Colon (tissue), 2 donors: Measurements from ENCODE around the gene AGAP1.

Experiments used
- FAIRE-seq: peaks from 2 replicates; lab custom pipeline; 2012; peaks lifted over from hg19 to GRCh38; lab: Jason Lieb, UNC
- donor health status: control.
- donor health status: control.

AGAP1 gene

DNA sequence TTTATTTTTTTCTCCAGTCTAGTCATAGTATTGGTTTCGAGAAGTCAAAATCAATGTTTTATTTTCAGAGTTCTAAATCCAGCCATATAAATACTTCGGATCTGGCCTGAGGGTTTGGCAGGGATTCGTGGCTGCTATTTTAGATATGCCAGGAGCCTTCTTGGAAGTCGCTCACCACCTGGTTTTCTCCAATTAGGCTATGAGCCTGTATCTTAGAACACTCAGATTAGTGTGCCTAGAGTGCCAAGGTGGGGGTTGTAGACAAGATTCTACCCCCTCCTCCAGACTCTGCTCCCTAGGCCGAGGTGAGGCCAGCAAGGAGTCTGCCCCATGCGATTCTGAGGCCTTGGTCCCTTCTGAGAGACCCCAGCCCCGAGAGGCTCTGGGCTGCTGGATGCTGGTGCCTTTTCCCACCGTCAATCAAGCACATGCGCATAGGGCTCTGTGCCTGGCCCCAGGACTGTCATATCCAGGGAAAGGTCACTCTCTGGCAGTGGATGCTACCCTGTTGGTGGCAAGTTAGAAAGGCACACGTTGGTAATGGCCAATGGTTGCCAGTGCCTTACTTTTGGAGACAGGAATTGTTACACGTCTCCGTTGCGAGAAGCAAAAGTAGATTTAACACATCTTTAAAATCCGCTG is 197.1 kb downstream of the AGAP1 start:
- FAIRE-seq, result no peak

GRCh38 chr2:235692076-235692475 is 198.2 kb downstream of the AGAP1 start:
- no peak for FAIRE-seq

GRCh38 chr2:235692671-235693171 is 198.9 kb downstream of the AGAP1 start:
- FAIRE-seq, result no peak

- no peak for FAIRE-seq
These were observed 199.4 kb downstream of the AGAP1 start for GRCh38 chr2:235693279-235693678.

GRCh38 chr2:235694721-235695601 is 201.1 kb downstream of the AGAP1 start:
- FAIRE-seq, result no peak

DNA sequence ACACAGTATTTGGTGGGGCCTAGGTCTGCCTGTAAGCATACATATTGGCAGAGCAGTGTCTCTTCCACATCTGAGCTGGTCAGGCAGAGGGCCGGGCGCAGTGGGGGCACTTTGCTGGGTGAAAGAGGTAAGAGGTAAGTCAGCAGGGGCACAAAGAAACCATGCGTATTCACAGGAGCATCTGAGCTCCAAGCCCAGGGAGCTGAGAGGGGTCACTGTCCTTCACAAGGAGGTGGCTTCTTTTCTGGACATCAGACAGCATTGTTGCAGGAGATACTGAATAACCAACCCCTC is 201.7 kb downstream of the AGAP1 start:
- no peak for FAIRE-seq

- FAIRE-seq, result no peak
These were observed 203.2 kb downstream of the AGAP1 start for GRCh38 chr2:235697041-235697440.

DNA sequence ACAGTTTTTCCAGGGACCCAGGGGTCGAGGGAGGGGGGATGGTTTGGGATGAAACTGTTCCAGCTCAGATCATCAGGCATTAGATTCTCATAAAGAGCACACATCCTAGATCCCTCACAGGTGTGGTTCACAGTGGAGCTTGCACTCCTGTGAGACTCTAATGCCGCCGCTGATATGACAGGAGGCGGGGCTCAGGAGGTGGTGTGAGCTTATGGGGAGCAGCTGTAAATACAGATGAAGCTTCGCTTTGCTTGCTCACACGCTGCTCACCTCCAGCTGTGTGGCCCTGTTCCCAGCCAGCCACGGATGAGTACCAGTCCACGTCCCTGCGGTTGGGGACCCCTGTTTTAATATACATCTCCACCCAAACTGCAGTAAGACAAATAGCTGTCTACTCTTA is 204.2 kb downstream of the AGAP1 start:
- FAIRE-seq, result no peak

DNA sequence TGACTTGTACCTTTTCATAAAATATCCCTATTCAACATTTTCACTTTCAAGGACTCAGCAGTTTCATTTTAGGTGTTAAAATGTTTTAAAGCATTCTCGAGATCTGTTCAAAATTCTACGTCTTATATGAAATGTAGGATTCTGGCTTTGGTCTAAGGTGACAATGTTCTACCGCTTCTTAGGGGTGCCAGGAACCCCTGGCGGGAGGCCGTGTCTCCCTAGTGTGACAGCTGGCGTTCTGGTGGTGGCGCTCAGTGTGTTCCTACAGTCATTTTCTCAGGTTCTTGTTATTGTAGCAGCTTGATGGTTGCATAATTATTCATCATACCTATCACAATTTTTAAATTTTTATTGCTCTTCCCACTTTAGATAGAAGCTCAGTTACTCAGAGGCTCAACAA is 204.6 kb downstream of the AGAP1 start:
- no peak for FAIRE-seq

- no peak for FAIRE-seq
These were observed 205.7 kb downstream of the AGAP1 start for GRCh38 chr2:235699576-235699975.

DNA sequence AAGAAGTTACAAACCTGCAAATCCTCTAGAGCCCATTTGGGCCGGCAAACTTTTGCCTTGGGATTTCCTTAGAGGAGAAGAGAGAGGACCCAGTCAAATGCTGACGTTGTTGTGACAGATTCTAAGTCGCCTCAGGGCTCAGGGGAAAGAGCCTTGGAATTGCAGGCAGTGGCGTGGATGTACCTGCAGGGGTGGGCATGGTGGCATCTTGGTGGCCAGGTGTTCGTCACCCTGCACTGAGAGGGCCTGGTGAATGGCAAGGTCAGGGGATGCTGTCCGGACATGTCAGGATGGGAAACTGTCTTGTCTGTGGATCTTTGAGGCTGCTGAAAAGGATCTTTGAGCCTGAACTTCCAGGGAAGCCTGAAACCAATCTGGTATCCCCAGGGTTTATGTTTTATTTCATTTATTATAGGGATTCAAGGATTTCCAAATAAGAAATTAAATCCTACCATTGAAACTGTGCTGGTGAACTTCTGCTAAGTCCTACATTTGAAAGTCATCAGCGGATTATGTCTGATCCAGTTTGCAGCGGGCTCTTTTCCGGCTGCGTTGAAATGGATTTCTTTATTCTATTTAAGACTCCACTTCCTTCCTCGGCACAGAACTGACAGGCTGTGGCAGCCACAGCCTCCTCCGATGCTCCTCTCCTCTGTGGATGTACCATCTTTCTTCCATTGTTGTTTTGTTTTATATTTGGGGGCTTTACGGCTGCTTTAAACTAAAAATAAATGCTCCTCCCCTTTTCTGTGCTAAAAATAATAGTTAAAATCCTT is 207.6 kb downstream of the AGAP1 start:
- no peak for FAIRE-seq

DNA sequence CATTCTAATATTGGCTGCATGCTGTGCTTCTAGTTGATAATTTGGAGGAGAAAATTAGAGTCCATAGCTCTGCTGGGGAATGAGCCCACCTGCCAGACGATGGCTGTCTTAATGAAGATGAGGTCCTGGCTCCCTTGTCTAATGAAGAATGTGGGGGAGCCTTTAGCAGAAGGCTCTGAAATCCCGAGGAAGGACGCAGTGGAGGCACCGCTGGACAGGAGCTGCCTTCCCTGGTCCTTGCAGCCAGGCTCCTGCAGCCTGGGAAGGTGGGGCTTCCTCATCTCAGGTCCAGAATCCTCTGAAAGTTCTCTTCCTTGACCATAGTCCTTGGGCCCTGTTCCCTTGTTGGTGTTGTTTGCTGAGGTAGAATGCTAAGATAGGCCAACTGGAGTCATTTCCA is 208.3 kb downstream of the AGAP1 start:
- no peak for FAIRE-seq

DNA sequence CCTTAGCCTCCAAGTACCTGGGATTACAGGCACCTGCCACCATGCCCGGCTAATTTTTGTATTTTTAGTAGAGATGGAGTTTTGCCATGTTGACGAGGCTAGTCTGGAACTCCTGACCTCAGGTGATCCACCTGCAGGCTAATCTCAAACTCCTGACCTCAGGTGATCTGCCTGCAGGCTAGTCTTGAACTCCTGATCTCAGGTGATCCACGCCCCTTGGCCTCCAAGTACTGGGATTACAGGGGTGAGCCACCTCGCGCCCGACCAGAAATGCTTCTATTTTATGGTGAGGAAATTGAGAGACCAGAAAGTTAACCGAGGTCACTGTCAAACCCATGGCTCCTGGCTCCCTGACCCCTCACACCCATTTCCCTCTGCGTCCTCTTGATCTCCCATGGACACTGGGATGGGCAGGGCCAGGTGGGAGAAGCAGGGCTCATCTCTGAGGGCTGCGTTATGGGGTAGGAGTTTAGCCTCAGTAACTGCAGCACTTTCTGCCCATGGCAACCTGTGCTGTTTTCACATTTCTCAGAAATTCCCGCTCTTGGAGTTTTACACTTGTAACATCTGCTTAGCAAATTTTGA is 210.0 kb downstream of the AGAP1 start:
- FAIRE-seq, result no peak

DNA sequence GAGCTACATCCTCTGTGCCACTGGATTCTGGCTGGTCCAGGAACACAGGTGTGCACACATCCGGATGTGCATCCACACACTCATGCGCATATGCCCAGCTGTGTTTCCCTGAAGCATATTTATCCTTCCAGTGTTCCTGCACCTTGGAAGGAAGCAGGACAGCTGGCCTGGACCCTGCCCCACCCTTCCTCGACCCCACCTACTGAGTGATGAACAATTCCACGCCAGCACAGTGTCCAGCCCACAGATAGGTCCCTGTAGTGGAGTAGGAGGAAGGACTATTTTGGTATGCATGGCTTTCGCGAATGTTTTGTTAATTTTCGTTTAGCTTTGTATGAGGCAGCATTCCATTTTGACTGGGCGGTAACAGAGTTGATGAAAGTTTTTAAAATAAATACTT is 211.5 kb downstream of the AGAP1 start:
- FAIRE-seq, result no peak

DNA sequence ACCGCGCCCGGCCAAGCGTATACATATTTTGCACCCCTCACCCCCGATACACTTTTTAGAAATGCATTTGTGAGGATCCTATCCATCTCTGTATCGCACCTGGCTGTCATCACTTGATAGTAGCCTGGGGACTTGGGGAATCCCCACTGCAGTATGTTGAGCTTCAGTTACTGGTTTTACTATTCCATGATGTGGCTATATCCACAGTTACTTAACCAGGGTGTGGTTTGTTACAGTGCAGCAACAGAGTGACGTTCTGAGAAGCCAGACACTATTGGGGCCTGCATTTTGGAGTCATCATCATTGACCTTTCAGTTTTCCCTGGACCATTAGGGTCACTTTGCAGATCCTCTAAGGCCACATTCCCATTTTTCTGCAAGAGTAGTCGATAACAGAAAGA is 212.7 kb downstream of the AGAP1 start:
- no peak for FAIRE-seq

GRCh38 chr2:235707411-235708096 is 213.7 kb downstream of the AGAP1 start:
- FAIRE-seq, result no peak

GRCh38 chr2:235709124-235709813 is 215.4 kb downstream of the AGAP1 start:
- FAIRE-seq, result no peak

- FAIRE-seq, result no peak
These were observed 216.4 kb downstream of the AGAP1 start for GRCh38 chr2:235709969-235710879.

DNA sequence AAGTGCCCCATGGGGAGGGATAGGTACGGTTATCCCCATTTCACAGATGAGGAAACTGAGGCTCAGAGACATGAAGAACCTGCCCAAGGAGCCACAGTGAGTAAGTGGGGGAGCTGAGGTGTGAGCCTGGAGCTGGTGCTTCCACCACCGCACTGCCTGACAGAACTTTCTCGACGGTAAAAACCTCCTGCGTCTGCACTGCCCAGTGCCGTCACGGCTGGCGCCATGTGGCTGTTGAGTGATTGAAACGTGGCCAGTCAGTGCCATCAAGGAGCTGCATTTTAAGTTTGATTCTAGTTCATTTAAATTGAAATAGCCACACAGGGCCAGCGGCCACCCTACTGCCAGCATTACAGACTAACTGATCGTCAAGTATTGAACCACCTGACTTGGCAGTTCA is 217.1 kb downstream of the AGAP1 start:
- FAIRE-seq, result no peak

DNA sequence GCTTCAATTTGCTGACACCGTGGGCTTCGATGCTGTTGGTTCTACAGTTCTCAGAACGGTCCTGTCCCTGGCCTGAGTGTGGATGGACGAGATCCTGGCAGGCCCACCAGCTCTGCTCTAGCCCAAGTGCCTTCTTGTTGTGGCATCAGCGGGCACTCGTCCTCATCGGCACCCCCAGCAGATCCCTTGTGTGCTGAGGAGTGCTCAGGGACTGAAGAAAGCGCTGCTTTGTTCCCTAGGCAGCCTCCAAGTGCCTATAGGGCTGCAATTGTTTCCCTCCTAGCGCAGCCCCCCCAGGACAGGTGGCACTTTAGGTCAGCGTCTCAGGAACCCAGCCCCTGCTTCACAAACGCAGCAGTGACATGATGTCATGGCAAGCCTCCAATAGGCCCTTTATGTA is 217.7 kb downstream of the AGAP1 start:
- no peak for FAIRE-seq
